Gastroesophageal sphincter (tissue), 3 donors: ENCODE results near the gene NAIF1.

Experiments used
- EP300 ChIP-seq: sonication (generic); formaldehyde crosslinking; IDR thresholded peaks from one replicate; pipeline ENCODE4 v1.6.1; 2017; ENCODE audit warnings: antibody characterized with exemption, mild to moderate bottlenecking
- POLR2AphosphoS5 ChIP-seq: sonication (generic); formaldehyde crosslinking; IDR thresholded peaks from one replicate; pipeline ENCODE4 v1.6.1; 2017; ENCODE audit warnings: antibody characterized with exemption
- TF ChIP-seq, protein P1 (sequence below), 4 experiments: fragments of 200-600 bp in 2 of 4; fragments of 450-650 bp in 2 of 4; sonication (generic) in 1 of 4; IDR thresholded peaks; one replicate each; pipeline ENCODE4 v1.5.1; 2017 to 2019; ENCODE audit warnings: antibody characterized with exemption in 4 of 4, mild to moderate bottlenecking in 2 of 4, moderate library complexity in 2 of 4

DNA sequence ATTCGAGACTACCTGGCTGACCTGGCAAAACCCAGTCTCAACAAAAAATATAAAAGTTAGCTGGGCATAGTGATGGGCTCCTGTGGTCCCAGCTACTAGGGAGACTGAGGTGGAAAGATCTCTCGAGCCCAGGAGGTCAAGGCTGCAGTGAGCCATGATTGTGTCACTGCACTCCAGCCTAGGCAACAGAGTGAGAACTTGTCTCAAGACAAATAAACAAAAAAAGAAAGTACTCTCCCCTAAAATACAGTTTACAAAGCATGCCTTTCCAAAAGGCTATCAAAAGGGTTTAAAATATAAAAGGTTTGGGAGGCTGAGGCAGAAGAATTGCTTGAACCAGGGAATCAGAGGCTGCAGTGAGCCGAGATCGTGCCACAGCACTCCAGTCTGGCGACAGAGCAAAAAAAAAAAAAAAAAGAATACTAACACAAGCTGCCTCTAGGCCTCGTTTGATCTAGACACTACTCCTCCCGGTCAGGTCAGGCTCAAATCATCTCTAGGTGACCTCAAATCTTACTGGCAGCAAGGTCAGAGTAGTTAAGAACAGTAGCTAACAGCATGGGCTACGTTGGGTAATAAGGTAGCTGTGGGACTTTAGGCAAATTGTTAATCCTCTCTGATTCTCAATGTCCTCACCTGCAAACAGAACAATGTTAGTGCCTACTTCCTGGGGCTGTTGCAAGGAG, 9.3 kb downstream of the NAIF1 start:
- TF ChIP-seq, protein P1, sequence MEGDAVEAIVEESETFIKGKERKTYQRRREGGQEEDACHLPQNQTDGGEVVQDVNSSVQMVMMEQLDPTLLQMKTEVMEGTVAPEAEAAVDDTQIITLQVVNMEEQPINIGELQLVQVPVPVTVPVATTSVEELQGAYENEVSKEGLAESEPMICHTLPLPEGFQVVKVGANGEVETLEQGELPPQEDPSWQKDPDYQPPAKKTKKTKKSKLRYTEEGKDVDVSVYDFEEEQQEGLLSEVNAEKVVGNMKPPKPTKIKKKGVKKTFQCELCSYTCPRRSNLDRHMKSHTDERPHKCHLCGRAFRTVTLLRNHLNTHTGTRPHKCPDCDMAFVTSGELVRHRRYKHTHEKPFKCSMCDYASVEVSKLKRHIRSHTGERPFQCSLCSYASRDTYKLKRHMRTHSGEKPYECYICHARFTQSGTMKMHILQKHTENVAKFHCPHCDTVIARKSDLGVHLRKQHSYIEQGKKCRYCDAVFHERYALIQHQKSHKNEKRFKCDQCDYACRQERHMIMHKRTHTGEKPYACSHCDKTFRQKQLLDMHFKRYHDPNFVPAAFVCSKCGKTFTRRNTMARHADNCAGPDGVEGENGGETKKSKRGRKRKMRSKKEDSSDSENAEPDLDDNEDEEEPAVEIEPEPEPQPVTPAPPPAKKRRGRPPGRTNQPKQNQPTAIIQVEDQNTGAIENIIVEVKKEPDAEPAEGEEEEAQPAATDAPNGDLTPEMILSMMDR (IDR thresholded peaks at IDR 0.05) = no peak
- TF ChIP-seq POLR2AphosphoS5 (no peak), EP300 (no peak)
